NT2/D1 (cell line): ENCODE data around the gene KLK10.

Source experiments
- DNase-seq: peaks from one replicate; pipeline ENCODE4 v3.0.0-alpha.2; 2011; ENCODE audit warnings: low read depth, low spot score
- H3K27me3 ChIP-seq: 2 replicates; pipeline ENCODE4 v1.6.0; 2011; ENCODE audit warnings: mild to moderate bottlenecking; ENCODE audit not compliant: insufficient read length, insufficient read depth
- H3K36me3 ChIP-seq: 2 replicates; pipeline ENCODE4 v1.6.1; 2011; ENCODE audit warnings: mild to moderate bottlenecking, low read length, mixed read lengths; ENCODE audit not compliant: insufficient read depth, insufficient read length
- H3K4me1 ChIP-seq: 2 replicates; pipeline ENCODE4 v1.5.1; 2011; ENCODE audit not compliant: insufficient read depth, insufficient read length
- H3K4me3 ChIP-seq: 2 replicates; pipeline ENCODE4 v1.5.1; 2011; ENCODE audit warnings: low read depth; ENCODE audit not compliant: insufficient read length
- H3K9ac ChIP-seq: 2 replicates; pipeline ENCODE4 v1.6.0; 2011; ENCODE audit warnings: low read depth; ENCODE audit not compliant: insufficient read length
- H3K9me3 ChIP-seq: 2 replicates; pipeline ENCODE4 v1.5.1; 2011; ENCODE audit warnings: mild to moderate bottlenecking, low read length; ENCODE audit not compliant: insufficient read depth
- SUZ12 ChIP-seq: IDR thresholded peaks from 2 replicates; pipeline ENCODE4 v1.6.1; 2011; ENCODE audit not compliant: insufficient read length, insufficient read depth; ENCODE audit errors: extremely low read depth
- YY1 ChIP-seq: IDR thresholded peaks from 2 replicates; pipeline ENCODE4 v1.6.1; 2011; ENCODE audit not compliant: insufficient read length, insufficient read depth
- ZNF274 ChIP-seq: IDR thresholded peaks from 2 replicates; pipeline ENCODE4 v1.6.1; 2011; ENCODE audit warnings: mild to moderate bottlenecking, low read depth, low read length

The KLK10 gene

DNA sequence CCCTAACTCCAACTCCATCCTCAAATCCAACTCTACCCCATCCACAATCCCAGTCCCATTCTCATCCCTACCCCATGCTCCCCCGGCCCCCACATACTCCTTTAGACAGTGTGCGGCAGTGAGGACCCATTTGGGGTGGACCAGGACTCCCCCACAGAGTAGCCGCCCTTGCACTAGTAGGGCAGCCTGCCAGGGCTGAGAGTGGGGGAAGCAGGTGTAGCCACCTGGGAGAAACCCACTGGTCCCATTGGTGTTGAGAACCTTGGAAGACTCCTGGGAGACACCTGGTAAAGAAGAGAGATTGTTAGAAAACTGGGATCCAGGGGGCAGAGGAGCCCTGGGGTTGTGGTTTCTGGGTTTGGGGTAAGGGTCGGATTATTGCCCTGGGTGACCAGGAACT is 40.8 kb upstream of the KLK10 start:
- DNase-seq: no peak
- TF ChIP-seq ZNF274: no peak
- Histone ChIP-seq H3K36me3 (no peaks in the 10 kb centered on the region), H3K9ac (no peak overlapping the region), H3K4me3 (no peak overlapping the region), H3K27me3 (no peaks in the 10 kb centered on the region), H3K4me1 (no peaks in the 10 kb centered on the region), H3K9me3 (no peaks in the 10 kb centered on the region)

DNA sequence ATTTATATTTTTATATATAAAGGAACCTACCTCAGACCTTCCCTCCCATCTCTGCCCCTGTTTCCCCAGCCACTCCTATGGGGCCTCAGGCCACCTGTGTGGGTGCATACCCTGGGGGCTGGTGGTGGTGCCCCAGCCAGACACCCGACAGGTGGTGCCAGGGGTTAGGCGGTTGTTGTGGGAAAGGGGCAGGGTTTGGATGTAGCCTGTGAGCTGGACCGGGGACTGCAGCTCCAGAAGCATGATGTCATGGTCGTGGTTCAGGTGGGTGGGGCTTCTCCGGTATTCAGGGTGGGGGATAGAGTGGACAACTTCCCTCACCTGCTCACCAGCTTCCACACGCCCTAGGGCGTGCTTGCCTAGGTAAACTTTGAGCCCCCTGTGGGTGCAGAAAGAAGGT is 40.2 kb upstream of the KLK10 start:
- Histone ChIP-seq H3K9me3 (no peaks in the 10 kb centered on the region), H3K4me3 (no peak overlapping the region), H3K36me3 (no peaks in the 10 kb centered on the region), H3K4me1 (no peaks in the 10 kb centered on the region), H3K9ac (no peak overlapping the region), H3K27me3 (no peaks in the 10 kb centered on the region)
- DNase-seq: no peak
- TF ChIP-seq ZNF274: no peak
- no peak for TF ChIP-seq YY1
- no peak for TF ChIP-seq SUZ12

DNA sequence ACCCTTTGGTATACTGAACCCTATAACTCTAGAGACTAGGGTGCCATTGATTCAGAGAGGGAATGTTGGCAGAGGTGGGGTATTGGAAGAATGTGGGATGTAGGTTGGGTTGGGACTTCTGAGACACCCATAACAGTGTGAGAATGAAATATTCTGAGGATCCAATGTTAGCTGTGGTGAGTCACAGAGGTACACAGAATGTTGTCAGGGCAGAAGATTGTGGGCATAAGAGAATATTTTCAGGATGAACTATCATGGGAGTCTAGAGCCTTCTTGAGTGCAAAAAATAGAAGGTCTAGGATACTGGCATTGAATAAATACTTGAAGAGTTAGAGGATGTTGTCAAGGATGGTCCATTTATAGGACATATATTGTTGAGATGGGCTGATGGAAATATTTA is 36.4 kb upstream of the KLK10 start:
- DNase-seq: no peak
- Histone ChIP-seq H3K9me3 (no peaks in the 10 kb centered on the region), H3K27me3 (no peaks in the 10 kb centered on the region), H3K9ac (no peak overlapping the region), H3K4me1 (peaks cover 2% of the 10 kb centered on the region), H3K4me3 (no peak overlapping the region), H3K36me3 (no peaks in the 10 kb centered on the region)
- no peak for TF ChIP-seq SUZ12
- TF ChIP-seq ZNF274: no peak
- TF ChIP-seq YY1: no peak

DNA sequence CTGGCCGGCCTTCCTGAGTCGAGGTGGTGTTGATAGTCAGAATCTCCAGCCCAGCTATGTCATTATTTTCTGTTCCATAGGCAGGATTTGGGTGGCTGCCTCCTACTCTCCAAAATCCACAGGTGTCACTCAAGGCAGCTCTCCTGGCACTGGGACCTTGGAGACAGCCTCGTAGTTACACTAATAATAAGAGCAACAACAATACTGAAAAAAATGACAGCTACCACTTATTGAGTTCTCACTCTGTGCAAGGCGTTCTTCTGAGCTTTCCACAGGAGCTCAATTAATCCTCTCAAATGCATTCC is 27.5 kb upstream of the KLK10 start:
- Histone ChIP-seq H3K9ac (no peak overlapping the region), H3K4me1 (no peaks in the 10 kb centered on the region), H3K4me3 (no peak overlapping the region), H3K9me3 (no peaks in the 10 kb centered on the region), H3K27me3 (no peaks in the 10 kb centered on the region), H3K36me3 (no peaks in the 10 kb centered on the region)
- no peak for DNase-seq
- TF ChIP-seq YY1 (no peak), SUZ12 (no peak), ZNF274 (no peak)

DNA sequence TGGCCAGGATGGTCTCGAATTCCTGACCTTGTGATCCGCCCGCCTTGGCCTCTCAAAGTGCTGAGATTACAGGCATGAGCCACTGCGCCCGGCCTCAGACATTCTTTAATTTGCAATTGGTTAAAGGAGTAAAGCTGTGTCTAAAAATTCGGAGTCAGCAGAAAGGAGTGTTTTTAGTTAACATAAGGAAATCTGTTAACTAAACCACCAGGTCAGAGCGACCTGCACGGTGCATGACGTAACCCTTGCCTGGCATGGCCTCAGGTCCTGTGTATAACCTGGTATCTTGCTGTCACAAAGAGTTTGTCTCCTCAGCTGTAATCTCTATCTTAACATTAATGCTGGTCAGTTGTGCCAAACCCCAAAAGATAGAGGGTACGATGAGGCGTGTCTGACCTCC is 24.8 kb upstream of the KLK10 start:
- H3K9me3 ChIP-seq: no peaks in the 10 kb centered on the region
- no peaks in the 10 kb centered on the region for H3K36me3 ChIP-seq
- H3K27me3 ChIP-seq: no peaks in the 10 kb centered on the region
- DNase-seq: no peak
- no peak overlapping the region for H3K9ac ChIP-seq
- H3K4me3 ChIP-seq: no peak overlapping the region
- H3K4me1 ChIP-seq: no peaks in the 10 kb centered on the region
- TF ChIP-seq YY1 (no peak), SUZ12 (no peak), ZNF274 (no peak)

DNA sequence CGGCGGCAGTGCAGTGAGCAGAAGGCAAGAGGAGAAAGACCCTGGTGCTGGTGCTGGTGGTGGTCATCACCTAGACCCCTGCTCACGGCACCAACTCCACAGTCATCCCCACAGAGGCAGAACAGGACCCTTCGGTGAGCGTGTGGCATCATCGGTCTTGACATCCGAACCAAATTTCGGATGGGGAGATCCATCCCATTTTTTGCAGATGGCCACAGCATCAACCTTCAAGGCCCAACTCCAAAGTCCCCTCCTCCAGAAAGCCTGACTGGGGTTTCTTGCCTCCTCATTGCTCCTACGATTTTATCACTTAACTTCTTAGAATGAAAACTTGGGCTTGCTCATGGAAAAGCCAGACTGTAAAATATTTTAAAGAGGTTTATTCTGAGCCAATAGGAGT is 24.0 kb upstream of the KLK10 start:
- Histone ChIP-seq H3K9ac (no peak overlapping the region), H3K27me3 (no peaks in the 10 kb centered on the region), H3K9me3 (no peaks in the 10 kb centered on the region), H3K36me3 (no peaks in the 10 kb centered on the region), H3K4me3 (no peak overlapping the region), H3K4me1 (no peaks in the 10 kb centered on the region)
- DNase-seq: no peak
- no peak for TF ChIP-seq YY1
- TF ChIP-seq ZNF274: no peak
- no peak for TF ChIP-seq SUZ12

DNA sequence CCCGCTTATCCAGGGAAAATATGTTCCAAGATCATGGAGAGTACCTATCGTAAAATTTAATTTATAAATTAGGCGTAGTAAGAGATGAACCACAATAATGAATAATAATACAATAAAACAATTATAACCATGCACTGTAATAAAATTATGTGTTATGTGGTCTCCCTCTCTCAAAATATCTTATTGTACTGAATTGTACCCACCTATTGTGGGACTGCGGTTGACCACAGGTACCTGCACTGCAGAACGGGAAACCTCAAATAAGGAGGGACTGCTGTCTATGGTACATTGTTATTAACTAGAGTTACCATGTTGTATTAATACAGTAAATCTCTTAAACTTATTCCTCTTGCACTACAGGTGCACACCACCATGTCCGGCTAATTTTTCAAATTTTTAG is 20.6 kb upstream of the KLK10 start:
- Histone ChIP-seq H3K4me1 (no peaks in the 10 kb centered on the region), H3K27me3 (no peaks in the 10 kb centered on the region), H3K4me3 (no peak overlapping the region), H3K36me3 (no peaks in the 10 kb centered on the region), H3K9ac (no peak overlapping the region), H3K9me3 (no peaks in the 10 kb centered on the region)
- DNase-seq: no peak
- TF ChIP-seq ZNF274: no peak
- no peak for TF ChIP-seq YY1
- TF ChIP-seq SUZ12: no peak

DNA sequence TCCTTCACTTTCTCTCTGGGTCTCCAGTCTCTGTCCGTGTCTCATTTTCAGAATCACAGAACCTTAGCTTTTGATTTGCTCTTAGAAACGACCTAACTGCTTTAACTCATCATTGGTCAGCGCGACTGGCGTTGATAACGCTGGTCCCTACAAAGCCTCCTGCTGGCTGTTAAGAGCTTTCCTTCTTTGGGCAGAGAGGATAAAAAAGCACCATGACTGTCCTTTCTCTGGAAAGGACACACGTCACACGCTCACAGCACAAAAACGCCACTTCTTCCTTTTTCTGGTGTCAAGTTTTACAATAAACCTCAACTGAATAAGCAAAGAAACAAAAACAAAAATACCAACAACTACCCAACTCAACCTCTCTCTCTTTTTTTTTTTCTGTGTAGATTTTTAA is 17.0 kb upstream of the KLK10 start:
- TF ChIP-seq SUZ12 (no peak), ZNF274 (no peak), YY1 (no peak)
- no peak overlapping the region for H3K9ac ChIP-seq
- no peaks in the 10 kb centered on the region for H3K4me1 ChIP-seq
- no peaks in the 10 kb centered on the region for H3K9me3 ChIP-seq
- DNase-seq: no peak
- no peaks in the 10 kb centered on the region for H3K27me3 ChIP-seq
- H3K4me3 ChIP-seq: no peak overlapping the region
- no peaks in the 10 kb centered on the region for H3K36me3 ChIP-seq

DNA sequence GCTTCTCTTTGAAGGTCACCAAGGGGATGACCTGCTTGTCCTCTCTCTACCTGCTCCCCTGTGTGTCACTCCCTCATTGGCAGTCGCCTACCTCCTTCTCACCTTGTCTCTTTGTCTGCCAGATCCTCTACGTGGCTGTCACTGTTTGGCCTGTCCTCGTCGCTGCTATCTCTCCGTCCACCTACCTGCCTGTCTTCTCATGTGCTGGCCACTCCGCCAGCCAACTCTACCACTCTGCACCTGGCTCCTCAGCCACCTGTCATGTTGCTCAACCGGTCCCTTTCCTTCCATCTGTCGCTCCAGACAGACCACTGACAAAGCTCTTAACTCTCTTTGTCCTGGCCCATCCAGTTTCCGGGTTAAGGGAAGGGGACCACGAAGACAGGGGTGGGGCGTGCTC is 15.2 kb upstream of the KLK10 start, which contains the start of gene KLK12:
KLK12 (minus strand) TSS at position 299 of the 400 bp plus-strand sequence. CDS start 381 bp downstream, outside the sequence.
- H3K9me3 ChIP-seq: no peaks in the 10 kb centered on the region
- H3K36me3 ChIP-seq: no peaks in the 10 kb centered on the region
- no peak for DNase-seq
- no peak within 1 kb of the TSS for H3K4me3 ChIP-seq
- no peak within 1 kb of the TSS for H3K9ac ChIP-seq
- TF ChIP-seq SUZ12 (no peak), ZNF274 (no peak), YY1 (no peak)
- no peaks in the 10 kb centered on the region for H3K4me1 ChIP-seq
- no peaks in the 10 kb centered on the region for H3K27me3 ChIP-seq
